ENCODE data around the gene MRPL46.
"Not testable (repeated sequence)": the region's sequence is repeated elsewhere in the genome, so short reads cannot be mapped to it uniquely, and the experiment has no call there.

The MRPL46 gene

GRCh38 chr15:88477904-88478303, 10.7 kb upstream of the MRPL46 start:
- no peak for DNase-seq (ENCODE audit: low spot score)

DNA sequence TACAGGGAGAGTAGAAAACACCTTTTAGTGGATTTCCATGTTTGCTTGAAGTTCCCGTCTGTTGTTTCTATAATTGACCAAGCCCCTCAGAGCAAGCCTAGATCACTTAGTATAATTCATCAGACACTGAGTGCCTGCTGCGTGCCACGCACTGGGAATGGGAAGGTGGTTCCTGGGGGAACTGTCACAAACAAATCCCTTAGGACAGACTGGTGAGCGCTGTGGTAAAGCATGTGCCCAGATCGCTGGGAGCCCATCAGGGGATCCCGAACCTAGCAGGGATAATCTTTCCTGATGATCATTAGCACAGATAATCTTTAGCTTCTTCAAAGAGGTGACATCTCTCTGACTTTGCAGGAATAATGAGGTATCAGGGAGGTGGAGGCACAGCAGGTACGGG, 9.9 kb upstream of the MRPL46 start:
- DNase-seq (ENCODE audit: low spot score): no peak

- peak; percentile 28 for DNase-seq (ENCODE audit: low spot score)
Observed at GRCh38 chr15:88476635-88477060, 9.5 kb upstream of the MRPL46 start.

GRCh38 chr15:88473661-88474293, 6.6 kb upstream of the MRPL46 start:
- not testable (repeated sequence) for DNase-seq (ENCODE audit: low spot score)

DNA sequence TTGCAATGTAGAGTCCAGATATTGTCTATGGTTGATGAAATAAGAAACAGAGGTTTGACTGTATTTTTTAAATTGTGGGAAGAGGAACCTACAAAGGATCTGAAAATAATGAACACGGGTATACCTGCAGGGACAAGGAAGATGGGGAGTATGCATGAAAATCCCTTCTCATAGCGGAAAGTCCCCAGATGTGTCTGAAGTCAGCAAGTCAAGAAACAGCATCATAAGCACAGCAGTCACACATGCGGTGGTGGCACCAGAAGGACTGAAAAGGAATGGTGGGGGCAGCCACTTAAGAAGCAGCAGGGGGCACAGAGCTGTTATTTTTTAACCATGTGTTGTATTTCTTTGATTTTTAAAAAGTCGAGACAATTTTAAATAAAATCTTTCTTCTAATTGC, 5.0 kb upstream of the MRPL46 start:
- DNase-seq (ENCODE audit: low spot score): no peak

DNA sequence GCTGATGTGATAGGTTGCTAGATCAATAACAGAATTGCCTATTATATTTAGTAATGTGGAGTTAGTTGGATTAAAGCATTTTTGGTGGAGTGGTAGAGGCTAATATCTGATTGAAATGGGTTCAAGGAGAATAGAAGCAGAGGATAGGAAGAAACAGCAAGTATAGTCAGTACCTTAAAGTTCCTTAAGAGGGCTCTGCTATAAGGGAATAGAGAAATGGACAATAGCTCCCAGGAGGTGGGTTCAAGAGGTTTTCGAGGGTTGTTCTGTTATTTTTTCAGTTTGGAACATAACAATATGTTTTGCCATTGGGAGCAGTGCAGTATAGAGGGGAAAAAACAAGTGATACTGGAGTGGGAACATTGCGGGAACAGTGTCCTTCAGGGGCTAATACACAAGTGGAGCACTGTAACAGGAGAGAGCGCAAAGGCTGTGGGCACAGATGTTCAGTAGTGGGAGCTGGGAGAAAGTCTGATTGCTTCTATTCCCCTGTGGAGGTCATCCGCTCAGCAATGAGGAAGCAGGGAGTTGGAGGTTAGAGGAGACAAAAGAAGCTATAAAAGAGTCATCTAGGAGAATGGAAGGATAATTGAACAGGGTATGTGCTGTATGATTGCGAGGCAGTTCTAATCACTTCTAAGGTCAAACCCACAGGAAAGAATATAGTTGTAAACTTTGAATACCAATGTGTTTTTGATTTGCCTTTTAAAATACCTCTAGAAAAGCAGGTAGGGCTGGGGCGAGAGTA, 3.6 kb upstream of the MRPL46 start:
- no peak for DNase-seq (ENCODE audit: low spot score)

DNA sequence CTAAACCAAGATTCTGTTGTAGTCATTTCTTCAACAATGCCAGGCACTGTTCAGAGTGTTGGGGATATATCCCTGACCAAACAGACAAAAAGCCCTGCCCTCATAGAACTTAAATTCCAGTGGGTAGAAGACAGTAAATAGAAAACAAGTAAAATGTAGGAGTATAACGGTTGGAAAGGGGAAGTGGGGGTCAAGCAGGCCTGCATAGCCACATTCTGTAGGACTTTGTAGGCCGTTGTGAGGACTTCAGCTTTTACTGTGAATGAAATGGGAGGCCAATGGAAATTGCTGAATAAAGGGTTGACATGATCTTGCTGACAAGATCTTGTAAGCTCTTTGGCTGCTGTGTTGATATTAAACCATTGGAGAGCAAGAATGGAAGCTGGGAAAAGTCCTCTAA, 2.1 kb upstream of the MRPL46 start:
- DNase-seq (ENCODE audit: low spot score): no peak

- not testable (repeated sequence) for DNase-seq (ENCODE audit: low spot score)
Observed at GRCh38 chr15:88468721-88469120, 1.5 kb upstream of the MRPL46 start.

DNA sequence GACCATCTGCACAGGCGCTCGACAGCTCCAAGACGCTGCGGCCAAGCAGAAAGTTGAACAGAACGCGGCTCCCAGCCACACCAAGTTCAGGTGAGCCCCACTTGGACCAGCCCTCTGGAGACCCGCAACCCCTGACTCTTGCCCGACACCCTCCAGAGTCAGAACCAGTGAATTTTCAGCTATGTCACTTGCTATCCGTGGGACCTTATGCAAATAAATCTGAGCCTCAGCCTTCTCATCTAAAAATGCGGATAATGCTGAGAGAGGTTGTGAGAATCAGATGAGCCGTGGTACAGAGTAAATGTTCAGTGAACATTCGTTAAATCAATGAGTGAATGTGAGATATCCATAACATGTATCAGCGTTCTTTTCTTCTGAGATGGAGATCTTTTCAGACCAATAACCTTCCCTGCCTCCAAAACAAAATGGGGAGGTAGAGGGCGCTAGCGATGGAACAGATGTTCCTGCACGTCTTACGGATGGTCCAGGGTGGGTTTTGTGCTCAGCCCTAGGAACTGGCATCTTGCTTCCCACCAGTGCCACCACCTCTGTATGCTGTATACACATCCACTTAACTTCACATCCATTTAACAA, 844 bp upstream of the MRPL46 start:
- peak; percentile 2 for DNase-seq (ENCODE audit: low spot score)

GRCh38 chr15:88465633-88466224, 1.5 kb downstream of the MRPL46 start:
- no peak for DNase-seq (ENCODE audit: low spot score)

DNA sequence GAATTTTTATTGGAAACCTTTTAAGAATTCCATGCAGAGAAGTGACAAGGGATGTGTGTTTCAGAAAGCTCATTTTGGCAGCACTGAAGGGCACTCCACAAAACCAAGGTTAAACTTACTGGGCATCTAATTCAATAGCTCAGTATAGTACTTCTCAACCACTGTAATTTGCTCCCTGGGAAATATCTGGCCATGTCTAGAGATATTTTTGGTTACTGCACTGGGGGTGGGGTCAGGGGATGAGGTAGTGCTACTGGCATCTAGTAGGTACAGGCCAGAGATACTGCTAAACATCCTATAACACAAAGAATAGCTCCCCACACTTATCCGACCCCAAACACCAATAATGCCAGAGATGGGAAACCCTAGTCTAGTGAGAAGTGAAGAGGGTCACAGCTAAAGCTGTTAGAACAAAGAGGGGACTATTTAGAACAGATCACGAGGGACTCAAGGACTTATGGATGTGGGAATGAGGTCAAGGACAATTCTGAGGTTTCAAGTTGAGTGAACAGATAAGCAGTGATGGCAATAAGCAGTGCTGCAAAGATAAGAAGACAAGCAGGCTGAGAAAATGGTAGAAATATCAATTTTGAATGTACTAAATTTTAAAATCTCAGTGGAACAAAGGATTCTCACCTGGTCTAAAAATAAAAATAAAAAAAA, 3.2 kb downstream of the MRPL46 start:
- DNase-seq (ENCODE audit: low spot score): no peak

DNA sequence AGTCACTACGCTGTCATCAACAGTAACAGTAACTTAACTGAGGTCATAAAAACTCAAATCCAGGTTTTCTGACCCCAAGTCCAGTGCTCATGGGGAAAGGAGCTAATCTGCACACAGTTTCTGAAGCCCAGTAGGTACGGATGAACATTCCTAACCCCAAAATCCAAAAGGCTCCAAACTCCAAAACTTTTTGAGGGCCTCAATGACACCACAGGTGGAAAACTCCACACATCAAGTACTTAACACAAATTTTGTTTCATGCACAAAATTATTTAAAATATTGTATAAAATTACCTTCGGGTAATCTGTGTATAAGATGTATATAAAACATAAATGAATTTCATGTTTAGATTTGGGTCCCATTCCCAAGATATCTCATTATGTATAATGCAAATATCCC, 10.5 kb downstream of the MRPL46 start:
- no peak for DNase-seq (ENCODE audit: low spot score)

DNA sequence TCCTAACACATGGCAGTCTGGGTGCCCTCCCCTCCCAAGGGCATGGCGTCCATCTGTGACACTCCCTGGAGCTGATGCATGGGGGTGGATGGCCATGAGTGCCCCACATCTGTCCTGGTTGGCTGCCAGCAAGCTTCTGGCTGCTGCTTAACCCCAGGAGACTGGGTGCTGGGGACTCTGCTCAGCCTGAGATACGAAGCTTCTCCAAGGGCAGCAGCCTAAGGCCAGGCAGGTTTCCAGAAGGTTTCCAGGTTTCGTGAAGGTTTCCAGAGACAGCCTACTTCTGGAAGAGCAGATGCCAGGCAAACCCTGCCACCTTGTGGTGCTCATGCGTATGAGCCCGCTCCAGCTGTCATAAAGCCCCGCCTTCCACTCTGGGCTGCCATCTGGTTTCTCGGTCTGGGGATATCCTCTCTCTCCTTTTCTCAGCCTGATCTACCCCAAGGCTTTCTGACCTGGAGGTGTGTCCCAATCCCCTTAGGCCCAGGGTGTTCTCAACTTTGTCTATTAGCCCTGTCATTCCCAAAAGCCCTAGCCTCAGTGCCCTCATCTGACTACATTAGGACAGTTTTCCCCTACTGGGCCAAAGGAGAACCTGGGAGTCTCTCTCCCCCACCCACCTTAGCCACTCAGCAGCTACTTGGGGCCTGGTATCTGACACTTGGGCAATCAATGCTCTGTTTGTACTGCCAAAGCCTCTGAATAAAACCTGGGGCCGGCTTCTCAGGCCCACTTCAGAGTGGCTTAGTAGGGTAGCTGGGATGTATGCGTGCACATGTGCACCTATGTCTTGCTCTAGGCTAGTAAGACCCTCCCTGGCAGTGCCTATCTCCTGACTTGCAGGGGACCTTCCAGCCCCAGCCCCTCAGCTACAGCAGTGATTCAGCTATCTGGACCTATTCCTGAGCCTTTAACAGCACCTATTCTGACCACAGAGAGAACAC, 12.0 kb downstream of the MRPL46 start:
- DNase-seq (ENCODE audit: low spot score): peak; percentile 10

GRCh38 chr15:88454236-88454635, 13.0 kb downstream of the MRPL46 start:
- no peak for DNase-seq (ENCODE audit: low spot score)

DNA sequence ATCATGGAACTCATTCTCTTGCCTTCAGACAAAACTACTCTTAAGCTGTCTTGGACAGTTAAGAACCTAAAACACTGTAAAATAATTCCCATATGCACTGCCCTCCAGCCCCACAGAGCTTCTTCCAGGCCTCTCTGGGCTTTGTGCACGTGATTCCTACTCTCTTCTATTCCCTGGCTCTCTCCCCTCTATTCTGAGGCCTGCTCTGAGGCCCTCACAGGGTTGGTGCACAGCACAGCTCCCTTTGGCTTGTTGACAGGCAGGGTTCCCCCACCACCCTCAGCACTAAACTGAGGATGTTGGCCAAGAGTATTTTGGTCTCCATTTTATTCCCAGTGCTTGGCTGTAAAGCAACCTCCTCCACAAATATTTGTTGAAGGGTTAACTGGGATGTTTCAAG, 13.5 kb downstream of the MRPL46 start:
- DNase-seq (ENCODE audit: low spot score): no peak

- DNase-seq (ENCODE audit: low spot score): peak; percentile 30
Observed at GRCh38 chr15:88450125-88450798, 16.9 kb downstream of the MRPL46 start.

GRCh38 chr15:88449581-88449980, 17.6 kb downstream of the MRPL46 start:
- no peak for DNase-seq (ENCODE audit: low spot score)

DNA sequence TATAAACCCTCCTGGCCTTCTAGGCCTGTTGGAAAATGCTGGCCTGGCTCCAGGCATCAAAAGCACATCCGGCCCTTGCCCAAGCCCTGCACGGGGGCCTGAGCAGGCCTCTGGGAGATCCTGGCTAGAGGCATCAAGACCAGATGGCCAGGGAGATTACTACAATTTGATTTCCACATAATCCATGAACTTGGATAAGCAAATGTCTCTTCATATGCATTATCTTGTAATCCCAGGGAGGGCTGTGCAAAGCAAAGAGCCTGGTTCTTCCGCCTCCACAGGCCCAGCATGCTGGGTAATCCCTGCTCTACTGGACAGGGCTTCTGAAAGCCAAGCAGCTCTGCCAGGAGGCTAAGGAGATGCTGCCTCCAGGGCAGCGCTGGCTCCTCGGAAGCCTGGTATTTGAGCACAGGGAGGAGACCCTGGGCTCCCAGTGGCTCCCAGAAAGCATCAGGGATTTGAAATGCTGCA, 18.2 kb downstream of the MRPL46 start:
- no peak for DNase-seq (ENCODE audit: low spot score)

GRCh38 chr15:88447741-88448140, 19.4 kb downstream of the MRPL46 start:
- no peak for DNase-seq (ENCODE audit: low spot score)

DNA sequence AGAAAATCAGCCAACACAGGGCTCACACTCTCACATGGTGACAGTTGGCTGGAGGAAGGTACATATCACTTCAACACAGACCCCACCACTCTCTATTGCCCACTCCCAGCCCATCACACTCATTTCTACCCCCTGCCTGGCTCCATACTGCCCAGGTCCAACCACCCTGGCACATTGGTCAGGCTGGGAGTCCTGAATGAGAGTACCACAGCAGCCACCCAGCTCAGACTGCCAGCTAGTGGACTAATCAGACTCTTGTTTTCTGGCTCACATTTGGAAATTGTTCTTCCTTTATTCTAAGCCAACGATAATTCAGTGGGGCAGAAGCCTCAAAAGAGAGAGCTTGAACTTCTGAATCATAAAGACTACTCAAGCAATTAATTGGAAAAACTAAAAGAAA, 20.0 kb downstream of the MRPL46 start:
- no peak for DNase-seq (ENCODE audit: low spot score)

Measured in CD4-positive, alpha-beta T cell treated with Interleukin-15 for 4 hours (primary cell).